ENCODE measurements around the gene ATP5ME.

DNA sequence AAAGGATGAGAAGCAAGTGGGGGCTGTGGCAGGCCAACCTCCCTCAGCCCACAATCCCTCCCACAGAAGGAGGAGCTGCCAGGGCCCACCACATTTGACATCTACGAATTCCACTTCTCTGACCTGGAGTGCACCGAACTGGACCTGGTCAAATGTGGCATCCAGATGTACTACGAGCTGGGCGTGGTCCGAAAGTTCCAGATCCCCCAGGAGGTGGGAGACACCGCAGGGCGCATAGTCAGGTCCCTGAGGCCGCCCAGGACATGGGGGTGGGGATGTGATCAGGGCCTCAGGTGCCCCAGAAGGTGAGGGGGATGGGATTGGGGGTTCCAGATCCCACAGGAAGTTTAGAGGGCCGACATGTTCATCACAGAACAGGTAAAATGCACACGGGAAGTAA, 13.7 kb downstream of the ATP5ME start:
- TF ChIP-seq HDAC2 (CRISPR knock-in tag; IDR thresholded peaks at IDR 0.05) (no peak), STAT5B (CRISPR knock-in tag; IDR thresholded peaks at IDR 0.05) (no peak), POLR2AphosphoS2 (IDR thresholded peaks at IDR 0.05; ENCODE audit: low read depth, low read length) (no peak), ZZZ3 (CRISPR knock-in tag; IDR thresholded peaks at IDR 0.05; ENCODE audit: borderline replicate concordance) (no peak), PRDM4 (CRISPR knock-in tag; IDR thresholded peaks at IDR 0.05; ENCODE audit: borderline replicate concordance) (no peak), MAZ (IDR thresholded peaks at IDR 0.05; ENCODE audit: borderline replicate concordance, low read depth, low read length) (no peak), MAZ (CRISPR knock-in tag; IDR thresholded peaks at IDR 0.05; ENCODE audit: low read depth) (no peak), FOXK1 (CRISPR knock-in tag; IDR thresholded peaks at IDR 0.05; ENCODE audit: borderline replicate concordance, low read depth) (no peak), EZH2 (conservative IDR thresholded peaks at IDR 0.05; ENCODE audit: low read depth, low read length) (no peak)
- TF ChIP-seq, protein P1, sequence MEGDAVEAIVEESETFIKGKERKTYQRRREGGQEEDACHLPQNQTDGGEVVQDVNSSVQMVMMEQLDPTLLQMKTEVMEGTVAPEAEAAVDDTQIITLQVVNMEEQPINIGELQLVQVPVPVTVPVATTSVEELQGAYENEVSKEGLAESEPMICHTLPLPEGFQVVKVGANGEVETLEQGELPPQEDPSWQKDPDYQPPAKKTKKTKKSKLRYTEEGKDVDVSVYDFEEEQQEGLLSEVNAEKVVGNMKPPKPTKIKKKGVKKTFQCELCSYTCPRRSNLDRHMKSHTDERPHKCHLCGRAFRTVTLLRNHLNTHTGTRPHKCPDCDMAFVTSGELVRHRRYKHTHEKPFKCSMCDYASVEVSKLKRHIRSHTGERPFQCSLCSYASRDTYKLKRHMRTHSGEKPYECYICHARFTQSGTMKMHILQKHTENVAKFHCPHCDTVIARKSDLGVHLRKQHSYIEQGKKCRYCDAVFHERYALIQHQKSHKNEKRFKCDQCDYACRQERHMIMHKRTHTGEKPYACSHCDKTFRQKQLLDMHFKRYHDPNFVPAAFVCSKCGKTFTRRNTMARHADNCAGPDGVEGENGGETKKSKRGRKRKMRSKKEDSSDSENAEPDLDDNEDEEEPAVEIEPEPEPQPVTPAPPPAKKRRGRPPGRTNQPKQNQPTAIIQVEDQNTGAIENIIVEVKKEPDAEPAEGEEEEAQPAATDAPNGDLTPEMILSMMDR (CRISPR knock-in tag; IDR thresholded peaks at IDR 0.05): no peak

Data from HepG2 (cell line).